ENCODE results near the gene SERINC3. TPM values are rescaled to one million over a fixed set of nuclear protein-coding genes. Genes with fewer than 3 reads are reported as not detected.

Gene SERINC3
- polyA plus RNA-seq, 1 of the 3 experiments (the other 2 are of a cell fraction) = 105 TPM

GRCh38 chr20:44533928-44534327 lies 12.1 kb upstream of the SERINC3 start:
- H3K79me2 ChIP-seq (ENCODE audit: insufficient read depth) = peaks cover 65% of the 10 kb centered on the region
- H3K9ac ChIP-seq = no peak overlapping the region
- H3K27ac ChIP-seq (ENCODE audit: low read depth in 2 of 2, low read length in 1 of 2) = peak overlapping the region in 1 of 2 experiments; percentile 71; a peak in 1 of 4 replicates
- H3K27me3 ChIP-seq (ENCODE audit: insufficient read depth) = no peaks in the 10 kb centered on the region
- H3F3A ChIP-seq (replicated peaks; ENCODE audit: insufficient read depth) = peaks cover 22% of the 10 kb centered on the region
- ChIA-PET POLR2A (no interaction called here), CTCF (interaction anchor here (1.2 to 1.9 kb wide), 2 partner anchors 75 to 417 kb away, joined by 3 to 6 read pairs; no protein-coding TSS in a partner anchor)
- TF ChIP-seq FOXJ3 (CRISPR knock-in tag; IDR thresholded peaks at IDR 0.05) (no peak), CTCF (IDR thresholded peaks at IDR 0.05) (no peak), EP300 (IDR thresholded peaks at IDR 0.05; ENCODE audit: borderline replicate concordance in 1 of 2, low read depth in 1 of 2, low read length in 1 of 2) (no peak), RCOR1 (IDR thresholded peaks at IDR 0.05; ENCODE audit: low read length) (no peak), JUND (IDR thresholded peaks at IDR 0.05) (no peak), SMC3 (IDR thresholded peaks at IDR 0.05; ENCODE audit: low read depth, low read length) (no peak), ZBTB33 (IDR thresholded peaks at IDR 0.05; ENCODE audit: borderline replicate concordance, low read depth) (no peak), FOSL2 (IDR thresholded peaks at IDR 0.05; ENCODE audit: borderline replicate concordance, low read depth) (no peak), USF1 (IDR thresholded peaks at IDR 0.05; ENCODE audit: borderline replicate concordance, low read depth) (no peak), PBX3 (IDR thresholded peaks at IDR 0.05) (no peak), NRF1 (IDR thresholded peaks at IDR 0.05; ENCODE audit: low read depth, low read length) (no peak)
- H3K9me3 ChIP-seq = no peaks in the 10 kb centered on the region
- no peak overlapping the region for H3K4me3 ChIP-seq (ENCODE audit: low read depth in 2 of 2, low read length in 1 of 2)
- no peak for DNase-seq
- H3K9me2 ChIP-seq = no peaks in the 10 kb centered on the region
- no peaks in the 10 kb centered on the region for H3K36me3 ChIP-seq (replicated peaks in 1 of 2; ENCODE audit: control insufficient read depth in 1 of 2, insufficient read depth in 2 of 2, low read length in 1 of 2)
- peak overlapping the region; percentile 97; the same call in 1 of the 2 replicates for H3K4me2 ChIP-seq
- no peak overlapping the region for H2AFZ ChIP-seq (ENCODE audit: low read depth)
- WGBS (ENCODE audit: low lambda C conversion rate) = 93% methylated on average over 4 of the region's 4 CpGs
- H3K4me1 ChIP-seq (ENCODE audit: control insufficient read depth in 1 of 2, insufficient read depth in 2 of 2, low read depth in 1 of 2, low read length in 1 of 2) = peaks cover 6 to 11% of the 10 kb centered on the region in 2 experiments
- no peaks in the 10 kb centered on the region for H4K20me1 ChIP-seq (ENCODE audit: insufficient read depth)

- Histone ChIP-seq H3K9ac (peak overlapping the region; percentile 96; the same call in 1 of the 2 replicates), H3K4me2 (peak overlapping the region; percentile 97), H2AFZ (ENCODE audit: low read depth) (no peak overlapping the region), H3K9me3 (no peaks in the 10 kb centered on the region), H3K9me2 (no peaks in the 10 kb centered on the region), H3K4me1 (ENCODE audit: control insufficient read depth in 1 of 2, insufficient read depth in 2 of 2, low read depth in 1 of 2, low read length in 1 of 2) (peaks cover 6 to 11% of the 10 kb centered on the region in 2 experiments), H3K4me3 (ENCODE audit: low read depth in 2 of 2, low read length in 1 of 2) (peak overlapping the region; percentile 67 to 80), H3K36me3 (replicated peaks in 1 of 2; ENCODE audit: control insufficient read depth in 1 of 2, insufficient read depth in 2 of 2, low read length in 1 of 2) (no peaks in the 10 kb centered on the region), H3K27ac (ENCODE audit: low read depth in 2 of 2, low read length in 1 of 2) (peak overlapping the region in 1 of 2 experiments; percentile 71; a peak in 2 of 4 replicates), H3K27me3 (ENCODE audit: insufficient read depth) (no peaks in the 10 kb centered on the region), H4K20me1 (ENCODE audit: insufficient read depth) (no peaks in the 10 kb centered on the region), H3K79me2 (ENCODE audit: insufficient read depth) (peaks cover 65% of the 10 kb centered on the region), H3F3A (replicated peaks; ENCODE audit: insufficient read depth) (peaks cover 22% of the 10 kb centered on the region)
- CTCF ChIA-PET = interaction anchor here (1.9 kb wide), 1 partner anchor 76 kb away, joined by 6 read pairs; no protein-coding TSS in a partner anchor
- POLR2A ChIA-PET = no interaction called here
- 30% methylated on average over 2 of the region's 2 CpGs for WGBS (ENCODE audit: low lambda C conversion rate)
- TF ChIP-seq FOSL2 (IDR thresholded peaks at IDR 0.05; ENCODE audit: borderline replicate concordance, low read depth) = peak; percentile 60; the same call in 1 of the 2 replicates
- TF ChIP-seq JUND (IDR thresholded peaks at IDR 0.05) = peak; percentile 70
- TF ChIP-seq PBX3 (IDR thresholded peaks at IDR 0.05) = no peak
- TF ChIP-seq TCF12 (IDR thresholded peaks at IDR 0.05) = peak; percentile 60
- no peak for TF ChIP-seq CTCF (IDR thresholded peaks at IDR 0.05)
- no peak for TF ChIP-seq SIN3A (IDR thresholded peaks at IDR 0.05; ENCODE audit: borderline replicate concordance, low read depth, low read length)
- TF ChIP-seq ELF1 (IDR thresholded peaks at IDR 0.05) = no peak
- no peak for DNase-seq
Observed at GRCh38 chr20:44532981-44533331, 11.1 kb upstream of the SERINC3 start.

All from SK-N-SH (cell line).